Heart right ventricle (tissue), 16 donors: ENCODE results near the gene SND1. TPM values are rescaled to one million over a fixed set of nuclear protein-coding genes. Genes with fewer than 3 reads are reported as not detected.

Source experiments
- ATAC-seq, 8 donors: fragments of 200-7000 bp; cut with Tn5 transposase; one replicate each; pipeline ENCODE4 v1.9.1; 2020; ENCODE audit warnings: mild to moderate bottlenecking in 8 of 8, moderate library complexity in 8 of 8, moderate number of reproducible peaks in 1 of 8
- DNase-seq, 2 donors: peaks; one replicate each; pipeline ENCODE4 v3.0.0-alpha.2; 2020
- H3K27ac ChIP-seq, 10 donors: fragments of 200-600 bp; sonication (generic) in 2 of 10; one replicate each; pipeline versions ENCODE4 v1.5.0 to v1.8.0; 2020 to 2022; ENCODE audit warnings: mild to moderate bottlenecking in 3 of 10
- H3K27me3 ChIP-seq, 7 donors: fragments of 200-600 bp; one replicate each; pipeline ENCODE4 v1.8.0; 2021 to 2022; ENCODE audit warnings: mild to moderate bottlenecking in 2 of 7
- H3K36me3 ChIP-seq, 9 donors: fragments of 200-600 bp; sonication (generic) in 1 of 9; one replicate each; pipeline versions ENCODE4 v1.5.0 to v1.8.0; 2020 to 2022; ENCODE audit warnings: mild to moderate bottlenecking in 2 of 9
- H3K4me1 ChIP-seq, 9 donors: fragments of 200-600 bp; sonication (generic) in 1 of 9; one replicate each; pipeline versions ENCODE4 v1.5.0 to v1.8.0; 2020 to 2022; ENCODE audit warnings: mild to moderate bottlenecking in 4 of 9
- H3K4me3 ChIP-seq, 10 donors: fragments of 200-600 bp; sonication (generic) in 2 of 10; one replicate each; pipeline versions ENCODE4 v1.5.0 to v1.8.0; 2020 to 2022; ENCODE audit warnings: mild to moderate bottlenecking in 7 of 10, moderate library complexity in 2 of 10
- H3K9me3 ChIP-seq, 11 donors: fragments of 200-600 bp in 10 of 11; sonication (generic) in 2 of 11; one replicate each; pipeline versions ENCODE4 v1.5.0 to v1.8.0; 2013 to 2022; ENCODE audit warnings: mild to moderate bottlenecking in 2 of 11, control low read depth in 1 of 11, moderate library complexity in 1 of 11
- WGBS, 2 donors: extraction: QIAGEN DNeasy Blood & Tissue Kit; methylation state at CpG; one replicate each; pipeline ENCODE4 v1.1.7; 2013; ENCODE audit warnings: inconsistent platforms in 1 of 2; 5-methylcytosine and 5-hydroxymethylcytosine counted together
- intact Hi-C, 10 donors: fragments of 100-400 bp; cut with DNase I; formaldehyde crosslinking; loops; one replicate each; pipeline versions ENCODE4 v1.11.1 to v1.14.2; 2022
- polyA plus RNA-seq, 2 donors: library from polyadenylated mRNA; stranded (reverse); fragments of 200-250 nt; gene quantifications; one replicate each; pipeline ENCODE4 v1.2.3, GENCODE V29; 2013
- total RNA-seq, 10 donors: library from RNA; stranded (reverse); fragmentation: NEBNext Ultra II Directional in 3 of 10; extraction: Animal tissue kit (Norgen Biotek cat#: 25700) in 3 of 10; gene quantifications; one replicate each; pipeline versions ENCODE4 v1.2.1 to v1.2.4, GENCODE V29; 2021 to 2023
- TF ChIP-seq, protein P1 (sequence below), 9 donors: fragments of 200-600 bp; sonication (generic) in 2 of 9; IDR thresholded peaks; one replicate each; pipeline versions ENCODE4 v1.5.0 to v1.8.0; 2021 to 2022; ENCODE audit warnings: antibody characterized with exemption in 9 of 9, mild to moderate bottlenecking in 5 of 9, moderate library complexity in 1 of 9
- donor health status: Arrhythmogenic right ventricular cardiomyopathy.
- donor health status: ischemic (EF 13 %, LVEDD 7.1; RV severe dilation, severe dysfunction).
- donor health status: healthy with polysubstance abuse.
- donor health status: DM: no; HTN: yes; CAD: no.
- donor health status: DM: no; HTN: no; CAD: no.
- donor health status: ischemic (EF 25% LVEDD 6.9; RV normal size, moderate dysfunction).
- donor health status: ischemic (EF 25% LVEDD 5.7; RV mildly dilated, moderate dysfunction).
- donor health status: healthy.
- donor health status: DM: yes; HTN: yes; CAD: no.
- donor health status: Ischemic cardiomyopathy.
- donor health status: ischemic (EF 35%, LVEDD 5.7; RV mildly dilated, moderate dysfunction).
- donor health status: nonischemic (EF 11% LVEDD 7.7; RV severe dilation, severe dysfunction).
- donor health status: DM: yes; HTN: yes; CAD: no.
- donor health status: PGD.
- donor health status: ischemic (EF 29% LVEDD 5.4; RV normal size, mild dysfunction).
- donor health status: nonischemic (EF 23%, LVEDD 6.1; RV moderate dilation, normal function).

The SND1 gene
- total and polyA plus RNA-seq, 12 donors = 39.9 to 107 (median 80.8) TPM

DNA sequence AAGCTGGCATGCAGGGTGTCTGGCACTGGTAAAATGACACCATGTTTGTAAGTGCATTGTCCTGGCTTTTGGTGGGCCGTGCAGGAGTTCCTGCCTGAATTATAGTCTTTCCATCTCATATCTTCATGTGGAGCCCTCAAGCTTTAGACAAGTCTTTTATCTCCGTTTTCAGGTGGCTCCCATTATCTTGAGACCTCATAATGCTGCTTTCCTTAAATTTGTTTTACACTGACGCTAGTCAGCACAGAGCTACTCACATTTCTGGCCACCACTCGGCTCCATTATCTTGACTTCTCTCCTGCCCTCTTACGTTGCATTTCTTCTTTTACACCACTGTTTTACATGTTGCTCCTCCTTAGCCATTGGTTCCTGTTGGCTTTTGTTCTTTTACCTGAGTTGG is 342.0 kb downstream of the SND1 start:
- H3K4me1 ChIP-seq = peaks cover 16 to 51% (median 39%) of the 10 kb centered on the region in 9 donors
- H3K36me3 ChIP-seq = peaks cover 0 to 71% (median 0%) of the 10 kb centered on the region in 9 donors
- H3K27ac ChIP-seq = no peak overlapping the region
- TF ChIP-seq, protein P1, sequence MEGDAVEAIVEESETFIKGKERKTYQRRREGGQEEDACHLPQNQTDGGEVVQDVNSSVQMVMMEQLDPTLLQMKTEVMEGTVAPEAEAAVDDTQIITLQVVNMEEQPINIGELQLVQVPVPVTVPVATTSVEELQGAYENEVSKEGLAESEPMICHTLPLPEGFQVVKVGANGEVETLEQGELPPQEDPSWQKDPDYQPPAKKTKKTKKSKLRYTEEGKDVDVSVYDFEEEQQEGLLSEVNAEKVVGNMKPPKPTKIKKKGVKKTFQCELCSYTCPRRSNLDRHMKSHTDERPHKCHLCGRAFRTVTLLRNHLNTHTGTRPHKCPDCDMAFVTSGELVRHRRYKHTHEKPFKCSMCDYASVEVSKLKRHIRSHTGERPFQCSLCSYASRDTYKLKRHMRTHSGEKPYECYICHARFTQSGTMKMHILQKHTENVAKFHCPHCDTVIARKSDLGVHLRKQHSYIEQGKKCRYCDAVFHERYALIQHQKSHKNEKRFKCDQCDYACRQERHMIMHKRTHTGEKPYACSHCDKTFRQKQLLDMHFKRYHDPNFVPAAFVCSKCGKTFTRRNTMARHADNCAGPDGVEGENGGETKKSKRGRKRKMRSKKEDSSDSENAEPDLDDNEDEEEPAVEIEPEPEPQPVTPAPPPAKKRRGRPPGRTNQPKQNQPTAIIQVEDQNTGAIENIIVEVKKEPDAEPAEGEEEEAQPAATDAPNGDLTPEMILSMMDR (IDR thresholded peaks at IDR 0.05) = no peak
- WGBS, 2 donors = 83 to 88% methylated on average over 5 of the region's 5 CpGs
- DNase-seq (no peak), ATAC-seq (no peak)
- no peaks in the 10 kb centered on the region for H3K27me3 ChIP-seq
- H3K9me3 ChIP-seq = no peaks in the 10 kb centered on the region
- intact Hi-C loops = no loop called here
- H3K4me3 ChIP-seq = no peak overlapping the region

DNA sequence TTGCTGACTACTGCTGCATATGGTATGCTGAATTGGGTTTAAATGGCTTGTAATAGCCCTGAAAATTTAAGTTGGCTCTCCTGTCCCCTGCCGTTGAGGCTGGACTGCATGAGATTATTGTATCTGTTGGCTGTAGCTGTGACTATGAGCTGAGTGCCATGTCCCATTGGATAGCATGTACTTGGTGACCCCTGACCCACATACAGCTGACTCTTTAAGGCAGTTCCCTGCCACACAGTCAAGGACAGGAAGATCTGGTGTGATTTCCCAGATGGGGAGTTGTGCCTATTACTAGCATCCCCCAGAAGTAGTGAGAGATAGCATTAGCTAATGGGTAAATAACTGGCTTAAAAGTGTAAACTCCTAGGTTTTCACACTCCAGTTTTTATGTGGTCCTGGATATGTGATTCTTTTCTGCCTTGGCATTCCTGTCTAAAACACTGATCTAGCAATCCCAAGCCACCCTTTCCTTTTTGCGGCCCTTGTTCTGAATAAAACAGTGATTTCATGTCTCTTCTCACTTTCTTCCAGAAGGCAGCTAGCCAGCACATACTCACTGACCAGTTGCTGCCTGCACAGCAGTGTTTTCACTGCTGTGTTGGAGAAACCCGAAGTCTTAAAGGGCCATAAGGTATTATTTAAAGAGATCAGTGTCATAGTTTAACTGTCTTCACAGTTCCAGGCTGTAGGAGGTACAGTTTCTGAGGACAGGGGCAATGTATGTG is 343.3 kb downstream of the SND1 start:
- intact Hi-C loops = no loop called here
- DNase-seq = peak in 1 of 2 donors; percentile 30
- WGBS, 2 donors = 30 to 35% methylated on average over 3 of the region's 3 CpGs
- H3K36me3 ChIP-seq = peaks cover 0 to 71% (median 0%) of the 10 kb centered on the region in 9 donors
- H3K27me3 ChIP-seq = no peaks in the 10 kb centered on the region
- no peak overlapping the region for H3K4me3 ChIP-seq
- H3K9me3 ChIP-seq = no peaks in the 10 kb centered on the region
- peak; percentile 65 to 88 (median 84) for ATAC-seq
- TF ChIP-seq, protein P1 (IDR thresholded peaks at IDR 0.05) = no peak
- H3K27ac ChIP-seq = peak overlapping the region; percentile 39 to 81 (median 60)
- H3K4me1 ChIP-seq = peaks cover 16 to 52% (median 40%) of the 10 kb centered on the region in 9 donors

DNA sequence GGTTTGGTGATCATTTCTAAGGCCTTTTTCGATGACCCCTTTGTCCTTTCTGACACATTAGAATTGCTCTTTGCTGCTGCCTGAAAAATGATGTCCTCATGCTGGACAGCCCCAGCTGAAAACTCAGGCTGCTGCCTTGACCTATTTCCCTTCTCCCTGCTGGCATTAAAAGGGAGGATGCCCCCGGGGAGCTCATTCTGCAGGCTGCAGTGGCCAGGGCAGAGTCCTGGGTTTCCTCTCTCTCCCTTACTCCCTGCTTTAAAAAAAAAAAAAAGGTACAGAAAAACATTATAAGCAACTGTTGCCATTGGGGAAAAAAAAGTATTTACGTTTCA is 343.9 kb downstream of the SND1 start:
- ATAC-seq (peak; percentile 45 to 68 (median 61)), DNase-seq (peak in 1 of 2 donors; percentile 27)
- no peaks in the 10 kb centered on the region for H3K27me3 ChIP-seq
- TF ChIP-seq, protein P1 (IDR thresholded peaks at IDR 0.05) = no peak
- H3K9me3 ChIP-seq = no peaks in the 10 kb centered on the region
- H3K4me3 ChIP-seq = no peak overlapping the region
- peaks cover 0 to 65% (median 0%) of the 10 kb centered on the region in 9 donors for H3K36me3 ChIP-seq
- peaks cover 16 to 57% (median 43%) of the 10 kb centered on the region in 9 donors for H3K4me1 ChIP-seq
- 45 to 47% methylated on average over 3 of the region's 3 CpGs for WGBS, 2 donors
- peak overlapping the region; percentile 39 to 81 (median 60) for H3K27ac ChIP-seq
- intact Hi-C loops = no loop called here

DNA sequence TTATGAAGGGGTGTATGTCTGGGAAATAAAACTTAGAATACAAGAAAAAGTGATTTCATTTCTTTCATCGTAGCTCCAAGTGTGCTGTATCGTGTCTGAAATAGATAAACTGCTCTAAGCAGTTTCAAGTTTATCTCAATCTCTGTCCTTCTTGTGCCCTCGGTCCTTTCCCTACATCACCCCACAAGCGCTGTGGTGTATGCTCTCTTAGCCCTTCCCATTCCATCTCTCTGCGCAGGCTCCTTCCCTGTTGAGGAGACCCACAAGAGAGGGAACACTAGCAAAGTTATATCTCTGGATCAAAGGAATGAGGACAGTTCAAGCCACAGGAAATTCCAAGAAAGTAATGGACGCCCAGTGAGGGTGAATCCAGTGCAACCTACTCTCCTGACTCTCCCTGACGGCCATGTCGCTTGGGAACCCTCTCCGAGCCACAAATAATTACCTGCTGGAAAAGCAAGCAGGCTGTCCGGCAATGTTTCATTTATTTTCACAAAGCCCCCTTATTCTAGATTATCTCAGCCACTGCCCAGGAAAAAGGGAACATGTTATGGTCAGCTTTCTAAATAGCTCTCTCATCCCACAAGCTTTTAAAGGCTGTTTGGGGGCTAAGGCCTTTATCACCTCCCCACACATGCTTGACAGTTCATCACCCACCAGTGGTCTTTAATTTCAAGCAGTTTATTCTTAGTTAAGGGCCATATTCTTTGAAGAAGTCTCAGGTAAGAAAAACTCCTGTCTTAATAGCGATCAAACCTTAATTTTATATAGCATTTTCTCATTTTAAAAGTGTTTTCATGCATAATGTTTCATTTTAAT is 344.5 kb downstream of the SND1 start:
- WGBS, 2 donors = 75 to 78% methylated on average over 11 of the region's 11 CpGs
- H3K4me3 ChIP-seq = no peak overlapping the region

More for the DNA sequence above, 344.5 kb downstream of the SND1 start:
- ATAC-seq (no peak), DNase-seq (no peak)
- peak overlapping the region in 8 of 10 donors; percentile 39 to 81 (median 64) for H3K27ac ChIP-seq
- H3K9me3 ChIP-seq = no peaks in the 10 kb centered on the region
- TF ChIP-seq, protein P1 (IDR thresholded peaks at IDR 0.05) = no peak
- peaks cover 16 to 60% (median 48%) of the 10 kb centered on the region in 9 donors for H3K4me1 ChIP-seq
- intact Hi-C loops = no loop called here
- H3K36me3 ChIP-seq = peaks cover 0 to 59% (median 0%) of the 10 kb centered on the region in 9 donors
- no peaks in the 10 kb centered on the region for H3K27me3 ChIP-seq
